MG63 (cell line): ENCODE results near the gene C9orf153. TPM values are rescaled to one million over a fixed set of nuclear protein-coding genes. Genes with fewer than 3 reads are reported as not detected.
"Not testable (repeated sequence)": the region's sequence is repeated elsewhere in the genome, so short reads cannot be mapped to it uniquely, and the experiment has no call there.

Source experiments
- DNase-seq: peaks from one replicate; pipeline ENCODE4 v3.0.0-alpha.2; 2020
- H3K27me3 ChIP-seq: fragments of 250-450 bp; sonication (Bioruptor Pico); 2 replicates; pipeline ENCODE4 v1.5.1; 2020; ENCODE audit warnings: mild to moderate bottlenecking, moderate library complexity
- H3K36me3 ChIP-seq: fragments of 250-450 bp; sonication (Bioruptor Pico); 2 replicates; pipeline ENCODE4 v1.5.1; 2020; ENCODE audit warnings: mild to moderate bottlenecking, moderate library complexity
- H3K4me3 ChIP-seq: fragments of 250-450 bp; sonication (Bioruptor Pico); 2 replicates; pipeline ENCODE4 v1.5.1; 2020; ENCODE audit warnings: mild to moderate bottlenecking, moderate library complexity
- H3K9me3 ChIP-seq: fragments of 250-450 bp; sonication (Bioruptor Pico); 2 replicates; pipeline ENCODE4 v1.5.1; 2020; ENCODE audit warnings: mild to moderate bottlenecking, moderate library complexity
- total RNA-seq: library from RNA; depleted of rRNA; stranded (reverse); fragments of >200 nt; shearing (Covaris generic); gene quantifications from 2 replicates; pipeline ENCODE4 v1.2.3, GENCODE V29; 2014; ENCODE audit warnings: low replicate concordance; rRNA removed

The C9orf153 gene
- total RNA-seq: not detected in 2 replicates

DNA sequence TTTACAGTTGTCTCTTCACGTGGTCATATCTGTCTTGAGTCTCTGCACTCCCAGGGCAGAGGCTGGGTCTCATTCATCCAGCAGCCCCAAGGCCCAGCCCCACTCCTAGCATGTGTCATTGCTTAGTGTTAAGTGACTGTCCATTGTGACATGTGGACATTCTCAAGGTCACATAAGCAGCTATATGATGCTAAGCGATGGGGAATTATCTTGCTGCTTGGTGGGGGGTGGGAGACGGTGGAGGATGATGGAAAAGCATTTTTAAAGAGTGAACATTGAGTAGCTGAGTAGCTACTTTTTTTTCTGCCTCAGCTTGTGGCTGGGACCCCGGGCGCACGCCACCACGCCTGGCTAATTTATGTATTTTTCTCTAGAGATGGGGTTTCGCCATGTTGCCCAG lies at the start of gene C9orf153:
TSS of gene C9orf153 (minus strand) at position 101 of the 400 bp plus-strand sequence. CDS start 30,054 bp downstream, outside the sequence.
- H3K9me3 ChIP-seq: no peaks in the 10 kb centered on the region
- H3K4me3 ChIP-seq: no peak within 1 kb of the TSS
- peaks cover 6% of the 10 kb centered on the region for H3K36me3 ChIP-seq
- H3K27me3 ChIP-seq: no peaks in the 10 kb centered on the region
- DNase-seq: no peak

DNA sequence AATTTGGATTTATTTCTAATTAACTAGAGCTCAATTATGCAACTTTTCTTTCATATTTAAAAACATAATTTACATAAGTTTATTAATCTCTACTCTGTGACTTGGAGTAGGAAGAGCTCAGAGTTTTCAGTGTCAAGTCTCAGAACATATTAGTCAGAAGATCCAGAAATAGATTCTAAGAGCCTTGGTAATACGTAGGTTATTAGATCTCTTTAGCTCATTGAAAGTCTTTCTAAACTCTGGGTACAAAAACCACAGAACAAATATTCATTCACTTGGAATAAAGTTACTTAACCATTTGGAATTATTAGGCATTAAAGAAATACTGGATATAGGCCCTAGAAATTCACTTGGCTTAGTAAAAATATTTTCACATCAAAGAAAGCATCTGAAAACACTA lies 49.2 kb upstream of the C9orf153 start:
- H3K27me3 ChIP-seq: no peaks in the 10 kb centered on the region
- H3K36me3 ChIP-seq: peaks cover 45% of the 10 kb centered on the region
- no peaks in the 10 kb centered on the region for H3K9me3 ChIP-seq
- DNase-seq: no peak
- no peak overlapping the region for H3K4me3 ChIP-seq

DNA sequence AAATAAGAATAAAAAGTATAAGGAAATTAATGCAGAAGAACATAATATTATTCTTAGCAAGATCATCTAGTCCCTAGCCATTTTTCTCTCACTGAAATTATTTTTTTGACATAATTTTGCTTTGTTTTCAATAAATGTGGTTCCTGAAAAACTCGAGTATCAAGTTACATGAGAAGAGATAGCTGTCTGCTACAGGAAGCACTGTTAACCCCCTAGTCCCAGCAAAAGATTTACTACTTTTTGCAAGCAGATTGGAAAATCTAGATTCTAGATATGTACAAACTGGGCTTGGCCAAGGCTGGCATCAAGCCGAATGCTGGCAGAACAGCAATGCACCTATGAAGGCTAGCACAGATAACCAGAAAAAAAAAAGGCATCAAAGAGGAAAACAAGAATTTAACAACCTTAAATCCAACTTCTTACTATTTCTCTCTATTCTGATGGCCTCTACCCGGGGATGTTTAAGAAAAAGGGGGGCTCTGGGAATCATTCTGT lies 44.8 kb upstream of the C9orf153 start:
- Histone ChIP-seq H3K9me3 (no peaks in the 10 kb centered on the region), H3K36me3 (peaks cover 61% of the 10 kb centered on the region), H3K4me3 (no peak overlapping the region), H3K27me3 (no peaks in the 10 kb centered on the region)
- no peak for DNase-seq

DNA sequence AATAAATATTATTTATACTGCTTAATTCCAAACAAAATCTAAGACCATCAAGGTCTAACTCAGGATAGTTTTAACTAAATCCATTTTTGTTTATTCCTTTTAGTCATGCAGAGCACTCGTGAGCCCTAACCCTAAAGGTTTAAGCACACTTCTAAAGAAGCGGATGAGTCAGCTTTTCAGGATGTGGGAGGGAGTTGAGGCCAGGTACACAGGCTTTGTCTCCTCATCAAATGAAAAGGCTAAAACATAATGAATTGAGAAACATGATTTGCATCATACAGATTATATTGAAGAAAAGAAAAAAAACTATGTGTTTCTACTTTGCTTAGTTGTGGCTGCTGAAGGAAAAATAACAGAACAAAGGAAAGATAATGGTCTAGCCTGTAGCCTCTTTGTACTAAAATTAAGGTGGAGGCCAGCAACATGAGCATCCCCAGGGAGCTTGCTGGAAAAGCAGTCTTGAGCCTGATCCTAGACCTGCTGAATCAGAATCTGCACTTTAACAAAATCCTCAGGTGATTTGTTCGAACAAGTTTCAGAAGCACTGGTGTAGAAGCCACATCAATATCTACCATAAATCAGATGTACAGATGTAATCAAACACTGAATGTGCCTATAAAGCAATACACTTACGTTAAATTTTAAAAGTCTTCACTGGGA lies 44.0 kb upstream of the C9orf153 start:
- H3K36me3 ChIP-seq: peaks cover 53% of the 10 kb centered on the region
- no peaks in the 10 kb centered on the region for H3K9me3 ChIP-seq
- H3K4me3 ChIP-seq: no peak overlapping the region
- DNase-seq: no peak
- no peaks in the 10 kb centered on the region for H3K27me3 ChIP-seq

DNA sequence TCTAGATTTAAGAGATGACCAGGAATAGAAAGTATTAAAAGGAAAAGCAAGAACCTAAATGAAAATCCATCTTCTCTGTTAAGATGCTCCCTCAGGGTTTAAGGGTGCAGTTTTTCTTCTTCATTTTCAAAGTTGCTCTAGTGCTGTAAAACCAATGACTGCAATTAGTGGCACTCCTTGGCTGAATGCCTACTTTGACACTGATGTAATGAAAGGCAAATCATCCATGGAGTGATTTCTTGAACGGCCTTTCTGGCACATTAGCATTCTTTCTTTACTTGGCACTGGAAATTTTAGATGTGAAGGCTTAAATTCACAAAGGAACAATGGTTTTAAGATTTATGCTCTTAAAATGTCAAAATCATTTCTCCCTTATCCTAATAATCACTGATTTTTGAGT lies 42.2 kb upstream of the C9orf153 start:
- Histone ChIP-seq H3K9me3 (no peaks in the 10 kb centered on the region), H3K36me3 (peaks cover 41% of the 10 kb centered on the region), H3K27me3 (no peaks in the 10 kb centered on the region), H3K4me3 (no peak overlapping the region)
- no peak for DNase-seq

DNA sequence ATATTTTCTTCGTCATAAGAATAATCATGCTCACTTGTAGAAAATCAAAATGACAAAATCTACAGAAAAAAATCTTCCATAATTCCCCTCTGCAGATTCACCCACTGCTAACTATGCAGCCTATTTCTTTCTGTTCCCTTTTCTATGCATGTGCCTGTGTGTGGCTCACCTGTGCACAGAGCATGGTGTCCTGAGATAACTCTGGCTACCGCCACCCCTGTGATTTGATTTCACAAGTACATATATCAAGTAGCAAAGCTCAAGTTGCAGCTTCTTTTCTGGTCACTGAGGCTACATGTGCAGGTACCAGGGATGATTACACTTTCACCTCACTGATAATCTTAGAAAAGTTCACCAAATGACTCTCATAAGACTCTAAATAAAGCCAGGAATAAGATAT lies 41.2 kb upstream of the C9orf153 start:
- Histone ChIP-seq H3K27me3 (no peaks in the 10 kb centered on the region), H3K9me3 (no peaks in the 10 kb centered on the region), H3K4me3 (no peak overlapping the region), H3K36me3 (peaks cover 35% of the 10 kb centered on the region)
- DNase-seq: no peak

DNA sequence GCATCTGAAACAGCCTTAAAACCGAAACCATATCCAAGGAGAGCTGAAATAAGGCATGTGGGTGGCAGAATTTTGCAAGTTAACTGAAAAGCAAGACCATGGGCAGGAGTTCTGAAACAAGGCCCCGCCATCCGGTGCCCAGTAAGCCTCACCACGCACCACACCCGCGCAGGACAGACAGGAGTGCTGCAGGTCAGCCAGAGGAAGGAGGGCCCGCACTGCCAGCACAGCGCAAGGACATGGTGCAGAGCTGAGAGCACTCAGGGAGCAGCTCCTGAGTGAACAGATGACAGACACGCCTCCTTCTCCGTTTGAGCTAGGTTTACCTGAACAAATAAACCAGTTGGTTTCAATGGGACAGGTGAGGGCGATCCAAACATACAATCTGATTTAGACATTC lies 39.4 kb upstream of the C9orf153 start:
- Histone ChIP-seq H3K36me3 (peaks cover 26% of the 10 kb centered on the region), H3K9me3 (no peaks in the 10 kb centered on the region), H3K4me3 (no peak overlapping the region), H3K27me3 (no peaks in the 10 kb centered on the region)
- DNase-seq: no peak

DNA sequence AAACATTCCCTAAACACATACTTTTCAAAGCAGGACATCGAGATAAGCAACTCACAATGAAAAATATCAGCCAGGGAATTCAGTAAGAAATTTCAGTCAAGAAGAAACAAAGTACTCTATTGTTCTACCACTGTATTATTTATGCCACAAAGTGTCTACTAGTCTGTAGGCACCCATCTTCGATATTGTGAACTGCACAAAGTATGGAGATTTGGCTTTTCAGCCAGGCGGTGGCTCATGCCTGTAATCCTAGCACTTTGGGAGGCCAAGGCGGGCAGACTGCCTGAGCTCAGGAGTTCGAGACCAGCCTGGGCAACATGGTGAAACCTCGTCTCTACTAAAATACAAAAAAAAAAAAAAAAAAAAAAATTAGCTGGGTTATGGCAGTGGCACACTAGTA lies 30.9 kb upstream of the C9orf153 start:
- H3K36me3 ChIP-seq: peaks cover 16% of the 10 kb centered on the region; the same call in 1 of the 2 replicates
- DNase-seq, H3K27me3 ChIP-seq, H3K9me3 ChIP-seq, H3K4me3 ChIP-seq: not testable (repeated sequence)

DNA sequence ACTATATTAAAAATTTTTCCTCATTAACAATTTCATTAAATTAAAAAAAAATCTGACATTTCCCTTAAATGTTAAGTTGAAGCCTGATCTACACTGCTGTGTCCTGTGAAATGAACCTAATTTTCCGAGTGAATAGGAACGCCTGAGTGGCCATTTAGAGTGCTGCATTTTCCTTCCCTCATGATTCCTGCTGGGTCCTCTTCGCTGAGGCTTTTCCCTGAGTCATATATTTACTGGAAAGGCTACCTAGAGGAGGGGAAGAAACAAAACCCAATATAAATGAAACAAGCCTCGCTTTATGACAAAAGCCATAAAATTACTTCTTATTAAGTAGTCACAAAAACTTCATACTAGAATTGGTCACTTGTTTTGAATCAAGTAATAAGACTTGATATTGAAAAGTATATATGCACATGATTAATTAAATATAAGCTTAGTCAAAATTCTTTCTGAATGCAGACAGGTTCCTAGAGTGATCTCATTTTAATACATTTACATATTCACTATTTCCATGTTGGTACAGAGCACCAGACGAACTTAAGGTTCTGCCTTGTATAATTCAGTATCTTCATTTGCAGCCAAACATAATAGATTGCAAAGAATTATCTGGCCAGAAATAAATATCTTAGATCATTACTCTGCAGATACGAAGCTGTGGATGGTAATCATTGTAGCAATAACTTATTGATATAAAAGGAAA lies 29.2 kb upstream of the C9orf153 start:
- DNase-seq: no peak
- H3K4me3 ChIP-seq: no peak overlapping the region
- no peaks in the 10 kb centered on the region for H3K27me3 ChIP-seq
- peaks cover 16% of the 10 kb centered on the region; the same call in 1 of the 2 replicates for H3K36me3 ChIP-seq
- no peaks in the 10 kb centered on the region for H3K9me3 ChIP-seq

DNA sequence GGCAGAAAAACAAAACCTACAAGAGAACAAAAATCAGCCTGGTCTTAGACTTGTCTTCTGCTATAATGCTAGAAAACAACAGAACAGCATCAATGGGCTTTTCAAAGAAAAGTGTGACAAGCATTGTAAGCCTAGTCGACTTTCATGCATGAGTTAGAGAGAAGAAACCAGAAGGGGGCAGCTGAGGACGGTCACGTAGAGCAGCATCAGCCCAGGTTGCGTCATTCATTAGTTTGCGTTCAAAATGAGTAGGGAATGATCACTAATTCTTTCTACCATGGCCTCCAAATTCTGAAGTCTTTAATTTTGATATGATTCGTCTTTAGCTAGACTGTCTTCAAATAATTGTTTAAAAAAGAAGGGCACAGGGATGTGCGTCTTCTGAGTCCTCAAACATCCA lies 27.6 kb upstream of the C9orf153 start:
- Histone ChIP-seq H3K4me3 (no peak overlapping the region), H3K27me3 (no peaks in the 10 kb centered on the region), H3K9me3 (no peaks in the 10 kb centered on the region), H3K36me3 (peaks cover 16% of the 10 kb centered on the region; the same call in 1 of the 2 replicates)
- DNase-seq: no peak

DNA sequence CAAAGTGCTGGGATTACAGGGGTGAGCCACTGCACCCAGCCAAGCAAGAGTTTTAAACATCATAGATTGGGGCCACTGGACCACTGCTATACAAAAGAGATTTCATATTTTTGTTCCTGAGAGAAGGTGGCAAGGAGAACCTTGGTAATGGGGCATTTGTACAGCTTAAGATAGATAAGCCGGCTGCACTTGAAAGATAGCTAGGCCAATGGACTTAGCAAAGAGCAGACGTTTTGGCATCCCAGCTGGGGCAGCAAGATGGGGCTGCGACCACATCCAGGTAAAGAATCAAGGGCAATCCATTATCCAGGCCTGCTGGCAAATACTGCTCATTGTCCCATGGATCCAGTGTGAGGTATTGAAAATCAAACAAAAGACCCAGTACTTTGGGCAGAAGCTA lies 26.8 kb upstream of the C9orf153 start:
- Histone ChIP-seq H3K27me3 (no peaks in the 10 kb centered on the region), H3K9me3 (no peaks in the 10 kb centered on the region), H3K4me3 (no peak overlapping the region), H3K36me3 (peaks cover 16% of the 10 kb centered on the region; the same call in 1 of the 2 replicates)
- DNase-seq: no peak

DNA sequence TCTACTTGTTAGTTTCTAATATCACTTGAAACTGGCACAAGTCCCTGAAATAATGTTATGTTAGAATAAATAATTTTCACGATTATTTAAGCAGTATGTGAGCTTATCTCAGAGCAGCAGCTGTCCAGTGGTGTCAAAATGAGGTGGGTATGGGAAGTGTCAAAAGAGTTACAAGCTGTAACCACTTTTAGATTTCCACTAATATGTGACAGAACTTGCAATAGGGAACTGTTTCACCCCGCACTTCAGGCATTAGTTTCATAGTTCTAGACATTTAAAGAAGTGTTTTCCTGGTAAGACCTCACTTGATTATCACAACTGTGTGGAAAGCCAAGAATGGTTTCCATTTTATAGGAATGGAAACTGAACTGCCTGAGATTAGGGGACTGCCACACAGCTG lies 25.8 kb upstream of the C9orf153 start:
- Histone ChIP-seq H3K4me3 (no peak overlapping the region), H3K36me3 (peaks cover 16% of the 10 kb centered on the region; the same call in 1 of the 2 replicates), H3K27me3 (no peaks in the 10 kb centered on the region), H3K9me3 (no peaks in the 10 kb centered on the region)
- DNase-seq: no peak

DNA sequence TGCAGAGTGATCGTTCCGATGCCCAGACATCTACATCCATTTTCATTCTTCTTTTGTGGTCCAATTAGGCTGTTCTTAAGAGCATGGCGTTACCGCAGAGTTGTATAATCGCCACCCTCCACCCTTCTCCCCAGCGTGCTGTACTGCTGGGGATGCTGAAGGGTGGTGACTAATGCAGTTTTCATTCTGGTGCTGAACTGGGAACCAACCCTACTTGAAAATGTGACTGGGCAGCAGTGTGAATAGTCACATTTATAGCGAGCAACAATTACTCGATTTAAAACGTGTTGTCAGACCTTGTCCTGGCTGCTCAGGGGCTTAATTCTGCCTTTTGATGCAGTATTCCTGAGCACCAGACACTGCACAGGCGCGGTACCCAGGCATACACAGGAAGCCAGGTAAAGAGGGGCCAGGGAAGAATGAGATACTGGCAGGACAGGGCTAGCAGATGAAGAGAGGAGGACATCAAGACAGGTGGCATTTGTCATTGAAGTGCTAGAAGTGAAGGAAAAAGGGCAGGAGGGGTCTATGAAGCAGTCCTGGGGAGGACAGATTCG lies 23.6 kb upstream of the C9orf153 start:
- peak; percentile 74 for DNase-seq
- H3K36me3 ChIP-seq: peaks cover 20% of the 10 kb centered on the region
- H3K9me3 ChIP-seq: no peaks in the 10 kb centered on the region
- peak overlapping the region; percentile 92 for H3K4me3 ChIP-seq
- H3K27me3 ChIP-seq: no peaks in the 10 kb centered on the region

DNA sequence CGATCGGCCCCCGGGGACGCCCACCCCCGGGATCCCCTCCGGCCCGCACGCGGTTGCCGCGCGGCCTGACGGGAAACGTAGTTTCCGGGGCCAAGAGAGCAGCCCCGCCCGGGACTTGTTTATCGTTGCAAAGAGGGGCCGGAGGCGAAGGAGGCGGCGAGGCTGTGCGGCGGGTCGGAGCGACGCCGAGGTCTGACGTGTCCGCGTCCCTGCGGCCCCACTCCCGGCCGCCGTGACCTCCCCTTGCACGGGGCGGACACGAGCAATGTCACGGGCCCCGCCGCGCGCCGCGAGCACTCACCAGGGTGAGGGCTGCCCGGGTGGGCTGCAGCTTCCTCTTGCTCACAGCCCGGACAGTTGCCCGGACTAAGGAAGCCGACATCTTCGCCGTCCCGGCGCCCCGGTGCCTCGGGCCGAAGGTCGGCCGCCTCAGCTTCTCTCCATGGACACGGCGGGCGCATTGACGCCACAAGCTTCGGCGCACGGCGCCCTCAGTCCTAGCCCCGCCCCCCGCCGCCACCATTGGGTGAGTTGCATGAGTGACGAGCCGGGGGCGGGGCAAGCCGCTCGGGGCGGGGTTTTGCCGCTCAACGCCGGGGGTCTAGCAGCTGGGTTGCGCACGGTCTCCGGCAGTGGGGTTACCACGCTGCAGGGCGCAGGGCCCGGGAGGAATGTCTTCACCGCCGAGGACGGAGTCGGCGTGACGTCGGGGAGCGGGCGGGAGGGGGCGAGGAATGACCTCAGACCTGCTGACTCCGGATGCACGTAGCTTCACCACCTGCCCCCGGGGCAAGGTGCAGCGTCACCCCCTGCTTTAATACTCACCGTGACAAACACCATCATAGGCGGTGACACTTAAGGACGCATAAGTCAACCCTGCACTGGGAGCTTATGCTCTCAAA lies 22.9 kb upstream of the C9orf153 start, which contains the start of gene ISCA1:
TSS of gene ISCA1 (minus strand) at position 462 of the 902 bp plus-strand sequence. CDS start at position 382, 80 bp downstream.
- peak; percentile 95 for DNase-seq
- peaks cover 19% of the 10 kb centered on the region for H3K36me3 ChIP-seq
- H3K4me3 ChIP-seq: peak within 1 kb of the TSS; percentile 92
- H3K27me3 ChIP-seq: no peaks in the 10 kb centered on the region
- H3K9me3 ChIP-seq: no peaks in the 10 kb centered on the region

DNA sequence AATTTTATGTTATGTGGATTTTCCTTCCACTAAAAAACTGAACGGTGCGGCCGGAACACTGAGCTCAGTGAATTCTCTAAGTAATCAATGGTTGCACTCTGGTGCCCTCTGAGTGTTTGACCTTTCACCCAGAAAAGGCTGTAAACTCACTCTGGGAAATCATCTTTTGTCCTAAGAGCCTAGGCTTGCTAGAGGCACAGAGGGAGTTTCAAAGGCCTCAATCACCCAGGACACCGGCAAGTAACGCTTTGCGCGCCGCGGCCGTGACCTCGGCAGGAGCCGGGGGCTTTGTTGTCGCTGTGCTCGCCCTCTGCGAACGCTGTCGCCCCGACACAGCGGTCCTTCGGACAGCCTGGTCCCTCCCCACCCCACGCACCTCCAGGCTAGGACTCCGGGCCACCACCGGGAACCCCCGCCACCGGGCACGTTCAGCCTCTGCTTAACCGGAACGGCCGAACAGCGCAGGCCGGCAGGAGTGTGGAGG lies 22.2 kb upstream of the C9orf153 start:
- DNase-seq: no peak
- Histone ChIP-seq H3K36me3 (peaks cover 15% of the 10 kb centered on the region), H3K4me3 (peak overlapping the region; percentile 92), H3K9me3 (no peaks in the 10 kb centered on the region), H3K27me3 (no peaks in the 10 kb centered on the region)

DNA sequence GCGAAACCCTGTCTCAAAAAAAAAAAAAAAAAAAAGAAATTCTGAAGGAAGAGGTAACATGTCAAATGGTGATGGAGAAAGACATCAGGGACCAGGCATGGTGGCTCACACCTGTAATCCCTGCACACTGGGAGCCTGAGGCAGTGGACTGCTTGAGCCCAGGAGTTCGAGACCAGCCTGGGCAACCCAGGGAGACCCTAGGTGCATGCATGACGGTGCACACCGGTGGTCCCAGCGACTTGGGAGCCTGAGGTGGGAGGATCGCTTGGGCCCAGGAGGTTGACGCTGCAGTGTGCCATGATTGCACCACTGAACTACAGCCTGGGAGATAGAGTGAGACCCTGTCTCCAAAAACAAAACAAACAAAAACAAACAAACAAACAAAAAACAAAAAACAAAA lies 21.1 kb upstream of the C9orf153 start:
- DNase-seq: no peak
- Histone ChIP-seq H3K9me3 (no peaks in the 10 kb centered on the region), H3K4me3 (peak overlapping the region; percentile 92), H3K27me3 (no peaks in the 10 kb centered on the region), H3K36me3 (peaks cover 15% of the 10 kb centered on the region)
